Panc1 (cell line): ENCODE results near the gene RUNX1. TPM values are rescaled to one million over a fixed set of nuclear protein-coding genes. Genes with fewer than 3 reads are reported as not detected.

Source experiments
- ATAC-seq: fragments of 200-7000 bp; cut with Tn5 transposase; 2 replicates; pipeline ENCODE4 v1.9.1; 2020; ENCODE audit warnings: mild to moderate bottlenecking, moderate library complexity
- BruUV-seq: library from RNA; stranded (reverse); fragments of 400-500 nt; replicated peaks from 2 replicates; lab custom pipeline; 2021; lab: Mats Ljungman, UMichigan
- CTCF ChIA-PET: fragments of 300-600 bp; sonication (Branson Sonifier 250); formaldehyde crosslinking; loops from one replicate; lab custom pipeline; 2022; ENCODE audit warnings: antibody characterized with exemption; lab: Charles Lee
- POLR2A ChIA-PET: fragments of 300-600 bp; sonication (Branson Sonifier 250); formaldehyde crosslinking; loops from one replicate; lab custom pipeline; 2022; ENCODE audit warnings: antibody characterized with exemption; lab: Charles Lee
- DNase-seq: peaks from one replicate; pipeline ENCODE4 v3.0.0-alpha.2; 2010; ENCODE audit warnings: low read depth, low spot score
- H3K27ac ChIP-seq: 2 replicates; pipeline ENCODE4 v1.5.1; 2011; ENCODE audit warnings: mild to moderate bottlenecking, low read length, inconsistent platforms
- H3K27me3 ChIP-seq: fragments of 200-500 bp; sonication (Bioruptor generic); 2 replicates; pipeline ENCODE4 v1.6.0; 2014; ENCODE audit warnings: low read length, inconsistent platforms; ENCODE audit not compliant: control insufficient read depth, insufficient read depth
- H3K36me3 ChIP-seq: fragments of 200-500 bp; sonication (Bioruptor generic); 2 replicates; pipeline ENCODE4 v1.5.1; 2014; ENCODE audit warnings: inconsistent platforms, mild to moderate bottlenecking, low read length, moderate library complexity; ENCODE audit not compliant: control insufficient read depth, insufficient read depth
- H3K4me1 ChIP-seq: 2 replicates; pipeline ENCODE4 v1.5.1; 2011; ENCODE audit warnings: inconsistent platforms, mild to moderate bottlenecking, low read length, moderate library complexity; ENCODE audit not compliant: control insufficient read depth, insufficient read depth
- H3K4me3 ChIP-seq, 2 experiments: 2 replicates each; pipeline ENCODE4 v1.5.1; 2011 to 2012; ENCODE audit warnings: low read depth in 2 of 2, low read length in 2 of 2, mild to moderate bottlenecking in 2 of 2, inconsistent platforms in 1 of 2, moderate library complexity in 1 of 2
- H3K9me3 ChIP-seq: fragments of 200-500 bp; sonication (Bioruptor generic); 2 replicates; pipeline ENCODE4 v1.5.1; 2014; ENCODE audit warnings: low read depth, mild to moderate bottlenecking, inconsistent platforms, low read length, moderate library complexity; ENCODE audit not compliant: control insufficient read depth, insufficient read depth
- POLR2AphosphoS5 ChIP-seq: IDR thresholded peaks from 2 replicates; pipeline ENCODE4 v1.6.1; 2012; ENCODE audit warnings: mild to moderate bottlenecking, low read depth, low read length, moderate library complexity
- SIN3A ChIP-seq: IDR thresholded peaks from 2 replicates; pipeline ENCODE4 v1.6.1; 2012; ENCODE audit warnings: low read depth, mild to moderate bottlenecking, low read length, moderate library complexity, borderline replicate concordance; ENCODE audit not compliant: insufficient read depth
- TCF7L2 ChIP-seq: IDR thresholded peaks from 2 replicates; pipeline ENCODE4 v1.6.1; 2011; ENCODE audit warnings: mild to moderate bottlenecking, low read depth, low read length, inconsistent platforms
- in situ Hi-C: cut with HindIII; loops from 2 replicates; pipeline ENCODE4 v1.10.0; 2016; ENCODE audit warnings: low sequenced_read_pairs, low pct_unique_long_range_greater_than_20kb
- intact Hi-C: fragments of 100-400 bp; cut with micrococcal nuclease; formaldehyde crosslinking; loops from one replicate; pipeline ENCODE4 v1.10.0; 2022; ENCODE audit not compliant: unreplicated experiment
- total RNA-seq: library from RNA; stranded (reverse); gene quantifications from one replicate; pipeline ENCODE4 v1.2.1, GENCODE V29; 2021; ENCODE audit not compliant: unreplicated experiment
- TF ChIP-seq, protein P1 (sequence below): fragments of 450-650 bp; IDR thresholded peaks from 2 replicates; pipeline ENCODE4 v1.5.1; 2017; ENCODE audit warnings: mild to moderate bottlenecking
- TF ChIP-seq, protein P2 (sequence below), 2 experiments: IDR thresholded peaks; 2 replicates each; pipeline ENCODE4 v1.6.1; 2011 to 2012; ENCODE audit warnings: low read depth in 2 of 2, control low read depth in 1 of 2, low read length in 1 of 2, mild to moderate bottlenecking in 1 of 2, moderate library complexity in 1 of 2; ENCODE audit not compliant: insufficient read depth in 1 of 2

RUNX1 gene
- total RNA-seq, 1 experiment from 2014 or later, result 22.4 TPM

DNA sequence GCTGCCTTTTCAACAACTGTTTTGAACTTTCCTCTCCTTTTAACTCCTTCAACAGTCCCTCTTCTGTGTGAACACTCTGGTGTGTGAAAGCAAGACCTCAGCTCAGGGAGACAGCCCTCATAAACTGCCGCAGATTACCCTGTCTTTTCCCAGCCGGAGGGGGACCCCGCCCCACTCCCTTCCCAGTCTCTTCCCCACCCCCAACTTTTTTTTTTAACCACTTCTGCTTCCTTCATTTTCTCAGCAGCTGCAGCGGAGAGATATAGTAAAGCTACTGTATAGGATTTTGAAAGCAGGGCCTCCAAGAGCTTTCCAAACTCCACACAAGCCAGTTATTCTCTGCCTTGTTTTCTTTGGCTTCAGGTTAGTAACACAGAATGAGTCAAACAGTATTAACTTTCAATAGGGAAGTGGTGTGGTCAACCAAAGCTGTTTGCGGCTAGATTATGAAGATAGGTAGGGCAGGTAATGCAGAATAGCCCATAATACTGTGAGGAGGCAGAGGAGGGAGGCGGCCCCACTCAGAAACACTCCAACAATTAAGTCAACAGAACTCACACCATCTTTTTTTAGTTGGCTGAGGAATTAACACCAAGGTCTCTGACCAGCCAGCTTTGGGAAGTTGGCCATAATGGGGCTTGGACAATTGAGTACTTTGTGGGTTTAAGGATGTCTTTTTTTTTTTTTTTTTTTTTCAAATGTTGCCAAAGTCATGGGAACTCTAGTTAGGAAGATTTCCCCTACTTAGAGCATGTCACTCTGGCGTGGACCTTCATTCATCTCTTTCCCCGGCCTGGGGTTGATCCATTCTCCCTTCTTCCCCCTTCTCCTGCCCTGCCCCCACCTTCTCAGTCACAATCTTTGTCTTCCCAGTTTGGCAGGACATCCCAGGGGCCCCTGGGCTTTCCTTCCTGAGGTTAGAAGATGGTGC is 203.3 kb downstream of the RUNX1 start:
- intact Hi-C loops (no loop called here), in situ Hi-C loops (no loop called here)
- H3K27ac ChIP-seq, result no peak overlapping the region
- H3K27me3 ChIP-seq, result no peaks in the 10 kb centered on the region
- H3K4me1 ChIP-seq, result peaks cover 27% of the 10 kb centered on the region
- H3K9me3 ChIP-seq, result no peaks in the 10 kb centered on the region
- ChIA-PET CTCF (interaction anchor here (0.6 kb wide), 2 partner anchors 1170 to 1807 kb away, joined by 3 to 6 read pairs; no protein-coding TSS in a partner anchor), POLR2A (no interaction called here)
- no peak overlapping the region for H3K4me3 ChIP-seq
- DNase-seq (peak; percentile 27), ATAC-seq (peak; percentile 85)
- no TSS peak for BruUV-seq
- no peaks in the 10 kb centered on the region for H3K36me3 ChIP-seq
- TF ChIP-seq SIN3A (no peak), POLR2AphosphoS5 (peak; percentile 56; the same call in 1 of the 2 replicates)

DNA sequence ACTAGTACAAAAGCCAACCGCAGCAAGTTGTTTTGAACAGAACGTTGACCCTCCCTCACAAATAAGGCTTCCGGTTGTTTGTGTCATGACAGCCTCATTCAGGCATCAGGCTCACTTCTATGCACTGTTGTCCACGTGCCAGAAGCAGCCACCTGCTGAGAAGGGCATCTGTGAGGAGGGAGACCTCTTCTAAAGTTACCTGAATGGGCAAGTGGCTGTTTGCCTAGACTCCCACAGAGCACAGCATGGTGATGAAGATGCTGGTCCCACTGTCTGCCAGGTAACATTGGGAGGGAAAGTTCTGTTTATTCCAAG is 204.2 kb downstream of the RUNX1 start:
- peak; percentile 42; the same call in 1 of the 2 replicates for ATAC-seq
- Histone ChIP-seq H3K9me3 (no peaks in the 10 kb centered on the region), H3K36me3 (no peaks in the 10 kb centered on the region), H3K4me3 (no peak overlapping the region), H3K4me1 (peaks cover 27% of the 10 kb centered on the region), H3K27ac (no peak overlapping the region), H3K27me3 (no peaks in the 10 kb centered on the region)
- CTCF ChIA-PET, result no interaction called here
- TF ChIP-seq POLR2AphosphoS5 (no peak), SIN3A (no peak), TCF7L2 (no peak)
- TF ChIP-seq, protein P1, sequence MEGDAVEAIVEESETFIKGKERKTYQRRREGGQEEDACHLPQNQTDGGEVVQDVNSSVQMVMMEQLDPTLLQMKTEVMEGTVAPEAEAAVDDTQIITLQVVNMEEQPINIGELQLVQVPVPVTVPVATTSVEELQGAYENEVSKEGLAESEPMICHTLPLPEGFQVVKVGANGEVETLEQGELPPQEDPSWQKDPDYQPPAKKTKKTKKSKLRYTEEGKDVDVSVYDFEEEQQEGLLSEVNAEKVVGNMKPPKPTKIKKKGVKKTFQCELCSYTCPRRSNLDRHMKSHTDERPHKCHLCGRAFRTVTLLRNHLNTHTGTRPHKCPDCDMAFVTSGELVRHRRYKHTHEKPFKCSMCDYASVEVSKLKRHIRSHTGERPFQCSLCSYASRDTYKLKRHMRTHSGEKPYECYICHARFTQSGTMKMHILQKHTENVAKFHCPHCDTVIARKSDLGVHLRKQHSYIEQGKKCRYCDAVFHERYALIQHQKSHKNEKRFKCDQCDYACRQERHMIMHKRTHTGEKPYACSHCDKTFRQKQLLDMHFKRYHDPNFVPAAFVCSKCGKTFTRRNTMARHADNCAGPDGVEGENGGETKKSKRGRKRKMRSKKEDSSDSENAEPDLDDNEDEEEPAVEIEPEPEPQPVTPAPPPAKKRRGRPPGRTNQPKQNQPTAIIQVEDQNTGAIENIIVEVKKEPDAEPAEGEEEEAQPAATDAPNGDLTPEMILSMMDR, result no peak
- TF ChIP-seq, protein P2, sequence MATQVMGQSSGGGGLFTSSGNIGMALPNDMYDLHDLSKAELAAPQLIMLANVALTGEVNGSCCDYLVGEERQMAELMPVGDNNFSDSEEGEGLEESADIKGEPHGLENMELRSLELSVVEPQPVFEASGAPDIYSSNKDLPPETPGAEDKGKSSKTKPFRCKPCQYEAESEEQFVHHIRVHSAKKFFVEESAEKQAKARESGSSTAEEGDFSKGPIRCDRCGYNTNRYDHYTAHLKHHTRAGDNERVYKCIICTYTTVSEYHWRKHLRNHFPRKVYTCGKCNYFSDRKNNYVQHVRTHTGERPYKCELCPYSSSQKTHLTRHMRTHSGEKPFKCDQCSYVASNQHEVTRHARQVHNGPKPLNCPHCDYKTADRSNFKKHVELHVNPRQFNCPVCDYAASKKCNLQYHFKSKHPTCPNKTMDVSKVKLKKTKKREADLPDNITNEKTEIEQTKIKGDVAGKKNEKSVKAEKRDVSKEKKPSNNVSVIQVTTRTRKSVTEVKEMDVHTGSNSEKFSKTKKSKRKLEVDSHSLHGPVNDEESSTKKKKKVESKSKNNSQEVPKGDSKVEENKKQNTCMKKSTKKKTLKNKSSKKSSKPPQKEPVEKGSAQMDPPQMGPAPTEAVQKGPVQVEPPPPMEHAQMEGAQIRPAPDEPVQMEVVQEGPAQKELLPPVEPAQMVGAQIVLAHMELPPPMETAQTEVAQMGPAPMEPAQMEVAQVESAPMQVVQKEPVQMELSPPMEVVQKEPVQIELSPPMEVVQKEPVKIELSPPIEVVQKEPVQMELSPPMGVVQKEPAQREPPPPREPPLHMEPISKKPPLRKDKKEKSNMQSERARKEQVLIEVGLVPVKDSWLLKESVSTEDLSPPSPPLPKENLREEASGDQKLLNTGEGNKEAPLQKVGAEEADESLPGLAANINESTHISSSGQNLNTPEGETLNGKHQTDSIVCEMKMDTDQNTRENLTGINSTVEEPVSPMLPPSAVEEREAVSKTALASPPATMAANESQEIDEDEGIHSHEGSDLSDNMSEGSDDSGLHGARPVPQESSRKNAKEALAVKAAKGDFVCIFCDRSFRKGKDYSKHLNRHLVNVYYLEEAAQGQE (IDR thresholded peaks at IDR 0.05; ENCODE audit: insufficient read depth in 1 of 2, low read depth in 2 of 2, low read length in 1 of 2), result no peak
- intact Hi-C loops (no loop called here), in situ Hi-C loops (no loop called here)
- BruUV-seq, result no TSS peak
- POLR2A ChIA-PET, result no interaction called here
- DNase-seq, result no peak
